ENCODE results near the gene RPS19BP1.

GRCh38 chr22:39529487-39529851 lies 3.1 kb downstream of the RPS19BP1 start:
- TF ChIP-seq CTCF (IDR thresholded peaks at IDR 0.05; ENCODE audit: insufficient read depth, low read depth, low read length) (no peak), EZH2 (IDR thresholded peaks at IDR 0.05; ENCODE audit: insufficient read depth, low read length) (no peak)

Data from astrocyte (in vitro differentiated cells and primary cell).